GM10248 (cell line): Measurements from ENCODE around the gene TRPV6.
A peak's percentile ranks its signal among the peaks of the same experiment; 100 is the strongest.

Experiments
- CTCF ChIA-PET: fragments of 300-600 bp; sonication (Branson Sonifier 250); formaldehyde crosslinking; extraction: SDS; loops from one replicate; lab custom pipeline; 2021; ENCODE audit warnings: antibody characterized with exemption; lab: Yijun Ruan, JAX
- POLR2A ChIA-PET: fragments of 350-650 bp; sonication (Branson Sonifier 250); formaldehyde crosslinking; extraction: SDS; loops from one replicate; lab custom pipeline; 2020; ENCODE audit warnings: antibody characterized with exemption; lab: Yijun Ruan, JAX
- DNase-seq: peaks from one replicate; pipeline ENCODE4 v3.0.0; 2012; ENCODE audit errors: extremely low spot score
- TF ChIP-seq, protein P1 (sequence below): IDR thresholded peaks from 2 replicates; pipeline ENCODE4 v1.5.1; 2012; ENCODE audit warnings: mild to moderate bottlenecking, low read depth; ENCODE audit errors: extremely low read depth, missing control alignments, control extremely low read depth

Gene TRPV6

DNA sequence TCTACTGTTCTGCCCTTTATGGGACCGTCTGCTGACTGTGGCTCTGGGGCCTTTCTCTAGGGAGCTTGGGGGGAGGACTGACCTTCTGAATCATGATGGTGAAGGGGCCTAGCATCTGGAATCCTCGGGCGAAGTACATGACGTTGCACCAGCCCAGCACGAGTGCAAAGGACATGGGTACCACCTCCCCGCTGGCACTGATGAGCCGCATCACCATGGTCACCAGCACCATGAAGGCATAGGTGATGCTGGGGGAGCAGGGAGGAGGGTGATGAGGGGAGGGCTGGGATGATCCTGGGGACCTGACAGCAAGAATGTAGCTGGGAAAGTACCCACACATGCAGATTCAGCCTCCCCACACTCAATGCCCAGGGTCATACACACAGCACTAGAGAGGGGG lies 11.1 kb downstream of the TRPV6 start:
- POLR2A ChIA-PET = no interaction called here
- CTCF ChIA-PET = interaction anchor here (0.8 to 4.1 kb wide), 4 partner anchors 20 to 248 kb away, joined by 3 to 25 read pairs (median 3); no protein-coding TSS in a partner anchor
- DNase-seq = no peak
- TF ChIP-seq, protein P1, sequence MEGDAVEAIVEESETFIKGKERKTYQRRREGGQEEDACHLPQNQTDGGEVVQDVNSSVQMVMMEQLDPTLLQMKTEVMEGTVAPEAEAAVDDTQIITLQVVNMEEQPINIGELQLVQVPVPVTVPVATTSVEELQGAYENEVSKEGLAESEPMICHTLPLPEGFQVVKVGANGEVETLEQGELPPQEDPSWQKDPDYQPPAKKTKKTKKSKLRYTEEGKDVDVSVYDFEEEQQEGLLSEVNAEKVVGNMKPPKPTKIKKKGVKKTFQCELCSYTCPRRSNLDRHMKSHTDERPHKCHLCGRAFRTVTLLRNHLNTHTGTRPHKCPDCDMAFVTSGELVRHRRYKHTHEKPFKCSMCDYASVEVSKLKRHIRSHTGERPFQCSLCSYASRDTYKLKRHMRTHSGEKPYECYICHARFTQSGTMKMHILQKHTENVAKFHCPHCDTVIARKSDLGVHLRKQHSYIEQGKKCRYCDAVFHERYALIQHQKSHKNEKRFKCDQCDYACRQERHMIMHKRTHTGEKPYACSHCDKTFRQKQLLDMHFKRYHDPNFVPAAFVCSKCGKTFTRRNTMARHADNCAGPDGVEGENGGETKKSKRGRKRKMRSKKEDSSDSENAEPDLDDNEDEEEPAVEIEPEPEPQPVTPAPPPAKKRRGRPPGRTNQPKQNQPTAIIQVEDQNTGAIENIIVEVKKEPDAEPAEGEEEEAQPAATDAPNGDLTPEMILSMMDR = no peak

GRCh38 chr7:142873871-142874270 lies 11.7 kb downstream of the TRPV6 start:
- ChIA-PET CTCF (interaction anchor here (0.8 to 6.4 kb wide), 12 partner anchors 7 to 358 kb away, joined by 3 to 39 read pairs (median 6); no protein-coding TSS in a partner anchor), POLR2A (no interaction called here)
- TF ChIP-seq, protein P1 = no peak
- no peak for DNase-seq

- DNase-seq = peak; percentile 59
- CTCF ChIA-PET = interaction anchor here (0.8 to 6.4 kb wide), 16 partner anchors 8 to 359 kb away, joined by 3 to 39 read pairs (median 5); no protein-coding TSS in a partner anchor
- TF ChIP-seq, protein P1 = peak; percentile 46
- POLR2A ChIA-PET = no interaction called here
Observed at GRCh38 chr7:142873281-142873784, 12.2 kb downstream of the TRPV6 start.

GRCh38 chr7:142872106-142872675 lies 13.4 kb downstream of the TRPV6 start:
- CTCF ChIA-PET = interaction anchor here (1.2 to 6.4 kb wide), 12 partner anchors 9 to 343 kb away, joined by 3 to 39 read pairs (median 6); no protein-coding TSS in a partner anchor
- no peak for DNase-seq
- TF ChIP-seq, protein P1 = no peak
- POLR2A ChIA-PET = no interaction called here

DNA sequence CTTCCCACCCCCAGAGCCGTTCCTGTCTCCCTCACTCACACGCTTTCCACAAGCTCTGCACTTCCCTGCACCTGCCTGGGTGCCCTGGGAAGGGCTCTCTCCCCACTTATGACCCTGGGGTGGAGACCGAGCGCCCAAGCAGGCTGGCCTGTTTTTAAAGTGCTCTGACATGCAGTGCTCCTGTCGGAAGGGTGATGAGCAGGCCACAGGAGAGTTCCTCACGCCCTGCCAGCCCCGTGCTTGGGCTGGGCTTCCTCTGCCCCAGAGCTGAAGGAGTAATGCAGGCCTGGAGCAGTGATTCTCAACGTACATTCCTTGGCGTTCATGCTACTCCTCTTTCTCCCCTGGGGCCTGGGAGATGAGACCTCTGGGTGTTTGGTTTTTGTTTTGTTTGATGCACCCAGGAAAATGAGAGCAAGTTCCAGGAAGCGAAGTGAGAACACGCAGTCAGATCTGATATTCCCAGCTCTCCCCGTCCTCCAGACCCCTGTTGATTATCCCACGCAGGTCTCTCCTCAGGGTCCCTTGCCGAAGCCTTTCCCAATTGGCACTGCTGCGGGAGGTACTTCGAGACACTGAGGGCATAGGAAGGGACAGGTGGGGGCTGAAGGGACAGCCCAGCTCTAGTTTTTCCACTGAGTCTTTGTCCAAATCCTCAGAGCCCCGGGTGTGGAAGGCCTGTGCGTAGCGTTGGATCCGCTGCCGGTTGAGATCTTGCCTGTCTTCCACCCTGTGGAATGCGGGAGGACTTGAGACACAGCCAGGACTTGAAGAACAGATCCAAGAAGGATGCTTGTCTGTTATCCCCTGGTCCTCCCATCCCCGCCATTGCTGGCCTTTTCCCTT lies 14.1 kb downstream of the TRPV6 start:
- DNase-seq = no peak

More for the DNA sequence above, 14.1 kb downstream of the TRPV6 start:
- TF ChIP-seq, protein P1 = no peak
- ChIA-PET POLR2A (no interaction called here), CTCF (interaction anchor here (1.0 to 6.4 kb wide), 7 partner anchors 10 to 134 kb away, joined by 3 to 39 read pairs (median 8); no protein-coding TSS in a partner anchor)
